ENCODE results near the gene MYO1B. TPM values are rescaled to one million over a fixed set of nuclear protein-coding genes. Genes with fewer than 3 reads are reported as not detected.

The MYO1B gene
- total RNA-seq, 1 experiment from 2014 or later = 106 TPM

GRCh38 chr2:191386938-191387536, 141.8 kb downstream of the MYO1B start:
- peak; percentile 50 to 83 for DNase-seq (ENCODE audit: low read depth in 1 of 2, low spot score in 2 of 2)
- Histone ChIP-seq H3K27me3 (replicated peaks) (no peaks in the 10 kb centered on the region), H3K36me3 (peaks cover 55% of the 10 kb centered on the region), H3K4me3 (no peak overlapping the region), H3K9me3 (replicated peaks) (no peaks in the 10 kb centered on the region), H3K4me1 (replicated peaks) (peaks cover 46% of the 10 kb centered on the region), H3K27ac (peak overlapping the region; percentile 75)

DNA sequence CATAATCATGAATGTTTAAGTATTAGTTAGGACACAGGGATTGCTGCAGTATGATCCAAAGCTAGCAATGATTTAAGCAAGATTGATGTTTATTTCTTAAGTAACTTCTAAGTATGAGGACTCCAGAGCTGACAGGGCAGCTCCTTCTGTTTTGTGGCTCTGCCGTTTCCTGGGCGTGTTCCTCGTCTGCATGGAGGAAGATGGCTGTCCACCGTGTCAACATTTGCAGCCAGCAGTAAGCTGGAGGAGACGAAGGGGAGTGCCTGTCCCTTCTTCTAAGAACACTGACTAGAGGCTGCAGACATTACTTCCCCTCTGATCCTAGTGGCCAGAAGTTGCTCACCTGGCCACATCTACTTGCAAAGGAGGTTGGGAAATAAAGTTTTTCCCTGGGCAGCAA, 144.1 kb downstream of the MYO1B start:
- DNase-seq (ENCODE audit: low read depth in 1 of 2, low spot score in 2 of 2) = no peak
- Histone ChIP-seq H3K4me1 (replicated peaks) (peaks cover 39% of the 10 kb centered on the region), H3K36me3 (peaks cover 70% of the 10 kb centered on the region), H3K9me3 (replicated peaks) (no peaks in the 10 kb centered on the region), H3K4me3 (no peak overlapping the region), H3K27me3 (replicated peaks) (no peaks in the 10 kb centered on the region), H3K27ac (no peak overlapping the region)

- no peak for DNase-seq (ENCODE audit: low read depth in 1 of 2, low spot score in 2 of 2)
- Histone ChIP-seq H3K4me1 (replicated peaks) (peaks cover 23% of the 10 kb centered on the region), H3K27ac (no peak overlapping the region), H3K9me3 (replicated peaks) (no peaks in the 10 kb centered on the region), H3K4me3 (no peak overlapping the region), H3K27me3 (replicated peaks) (no peaks in the 10 kb centered on the region), H3K36me3 (peaks cover 73% of the 10 kb centered on the region)
These were observed 146.0 kb downstream of the MYO1B start for GRCh38 chr2:191391171-191391570.

DNA sequence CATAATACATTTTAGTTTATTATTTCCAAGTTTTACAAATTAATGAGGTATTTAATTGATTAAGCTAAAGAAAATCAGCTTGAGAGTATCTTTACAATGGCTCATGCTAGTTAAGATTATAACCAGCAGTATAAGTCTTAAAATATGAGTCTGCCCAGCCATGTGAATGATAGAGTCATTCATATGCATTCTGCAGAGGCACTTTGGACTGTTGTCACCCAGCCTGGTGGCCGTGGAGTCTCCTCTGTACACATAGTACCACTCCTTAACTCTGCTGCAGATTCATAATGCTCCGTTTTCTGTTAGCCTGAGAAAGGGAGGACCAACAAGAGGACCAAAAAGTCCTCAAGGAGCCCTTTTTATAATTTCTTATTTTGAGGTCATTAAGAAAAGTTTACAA, 148.8 kb downstream of the MYO1B start:
- Histone ChIP-seq H3K4me1 (replicated peaks) (no peaks in the 10 kb centered on the region), H3K27me3 (replicated peaks) (no peaks in the 10 kb centered on the region), H3K4me3 (no peak overlapping the region), H3K27ac (no peak overlapping the region), H3K36me3 (peaks cover 71% of the 10 kb centered on the region), H3K9me3 (replicated peaks) (no peaks in the 10 kb centered on the region)
- no peak for DNase-seq (ENCODE audit: low read depth in 1 of 2, low spot score in 2 of 2)

GRCh38 chr2:191396794-191397193, 151.6 kb downstream of the MYO1B start:
- Histone ChIP-seq H3K4me1 (replicated peaks) (peaks cover 19% of the 10 kb centered on the region), H3K27me3 (replicated peaks) (no peaks in the 10 kb centered on the region), H3K36me3 (peaks cover 61% of the 10 kb centered on the region), H3K9me3 (replicated peaks) (no peaks in the 10 kb centered on the region), H3K27ac (no peak overlapping the region), H3K4me3 (no peak overlapping the region)
- DNase-seq (ENCODE audit: low read depth in 1 of 2, low spot score in 2 of 2) = no peak

- H3K9me3 ChIP-seq (replicated peaks) = no peaks in the 10 kb centered on the region
- H3K36me3 ChIP-seq = peaks cover 49% of the 10 kb centered on the region
- no peaks in the 10 kb centered on the region for H3K27me3 ChIP-seq (replicated peaks)
- H3K4me3 ChIP-seq = no peak overlapping the region
- H3K4me1 ChIP-seq (replicated peaks) = peaks cover 33% of the 10 kb centered on the region
- no peak for DNase-seq (ENCODE audit: low read depth in 1 of 2, low spot score in 2 of 2)
- no peak overlapping the region for H3K27ac ChIP-seq
These were observed 154.4 kb downstream of the MYO1B start for GRCh38 chr2:191399601-191400000.

DNA sequence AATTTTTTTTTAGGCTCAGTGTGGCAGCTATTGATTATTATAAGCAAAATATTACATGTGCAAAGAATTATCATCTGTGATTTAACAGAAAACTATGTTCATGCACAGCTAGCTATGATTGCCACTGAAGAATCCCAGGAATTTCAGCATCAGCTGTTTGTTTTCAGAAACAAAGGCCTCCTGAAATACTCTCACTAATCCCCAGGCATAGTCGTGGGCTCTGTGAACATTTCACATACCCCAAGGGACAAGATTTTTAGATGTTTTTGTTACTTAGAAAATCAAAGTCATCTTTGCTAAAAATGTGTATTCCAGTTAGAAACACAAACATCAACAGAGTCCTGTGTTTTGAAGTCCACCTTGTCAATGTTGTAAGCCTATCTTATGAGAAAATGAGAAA, 156.1 kb downstream of the MYO1B start:
- peak; percentile 51 to 70 for DNase-seq (ENCODE audit: low read depth in 1 of 2, low spot score in 2 of 2)
- no peaks in the 10 kb centered on the region for H3K9me3 ChIP-seq (replicated peaks)
- H3K27ac ChIP-seq = peak overlapping the region; percentile 79
- peaks cover 49% of the 10 kb centered on the region for H3K36me3 ChIP-seq
- H3K4me1 ChIP-seq (replicated peaks) = peaks cover 41% of the 10 kb centered on the region
- no peaks in the 10 kb centered on the region for H3K27me3 ChIP-seq (replicated peaks)
- H3K4me3 ChIP-seq = no peak overlapping the region

GRCh38 chr2:191402966-191403565, 157.9 kb downstream of the MYO1B start:
- Histone ChIP-seq H3K27ac (no peak overlapping the region), H3K36me3 (peaks cover 48% of the 10 kb centered on the region), H3K9me3 (replicated peaks) (no peaks in the 10 kb centered on the region), H3K27me3 (replicated peaks) (no peaks in the 10 kb centered on the region), H3K4me3 (no peak overlapping the region), H3K4me1 (replicated peaks) (peaks cover 41% of the 10 kb centered on the region)
- DNase-seq (ENCODE audit: low read depth in 1 of 2, low spot score in 2 of 2) = no peak

DNA sequence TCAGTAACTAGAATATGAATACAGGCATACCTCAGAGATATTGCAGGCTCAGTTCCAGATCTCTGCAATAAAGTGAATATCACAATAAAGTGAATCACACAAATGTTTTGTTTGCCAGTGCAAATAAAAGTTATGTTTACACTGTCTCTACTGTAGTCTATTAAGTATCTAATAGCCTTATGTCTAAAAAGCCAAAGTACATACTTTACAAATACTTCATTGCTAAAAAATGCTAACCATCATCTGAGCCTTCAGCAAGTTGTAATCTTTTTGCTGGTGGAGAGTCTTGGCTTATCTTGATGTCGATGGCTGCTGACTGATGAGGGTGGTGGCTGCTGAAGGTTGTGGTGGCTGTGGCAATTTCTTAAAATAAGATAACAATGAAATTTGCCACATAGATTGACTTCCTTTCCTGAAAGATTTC, 159.4 kb downstream of the MYO1B start:
- peaks cover 57% of the 10 kb centered on the region for H3K36me3 ChIP-seq
- no peak for DNase-seq (ENCODE audit: low read depth in 1 of 2, low spot score in 2 of 2)
- no peaks in the 10 kb centered on the region for H3K27me3 ChIP-seq (replicated peaks)
- peaks cover 41% of the 10 kb centered on the region for H3K4me1 ChIP-seq (replicated peaks)
- H3K27ac ChIP-seq = 0 out of 2 replicates have a peak overlapping the region, but pooled peaks have one; percentile 14
- no peaks in the 10 kb centered on the region for H3K9me3 ChIP-seq (replicated peaks)
- H3K4me3 ChIP-seq = no peak overlapping the region

DNA sequence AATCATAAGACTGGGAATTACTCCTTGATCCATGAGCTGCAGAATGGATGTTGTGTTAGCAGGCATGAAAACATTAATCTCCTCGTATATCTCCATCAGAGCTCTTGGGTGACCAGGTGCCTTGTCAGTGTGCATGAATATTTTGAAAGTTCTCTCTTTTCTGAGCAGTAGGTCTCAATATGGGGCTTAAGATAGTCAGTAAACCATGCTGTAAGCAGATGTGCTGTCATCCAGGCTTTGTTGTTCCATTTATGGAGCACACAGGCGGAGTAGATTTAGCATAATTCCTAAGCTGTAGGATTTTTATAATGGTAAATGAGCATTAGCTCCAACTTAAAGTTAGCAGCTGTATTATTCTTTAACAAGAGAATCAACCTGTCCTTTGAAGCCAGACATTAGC, 160.3 kb downstream of the MYO1B start:
- H3K4me1 ChIP-seq (replicated peaks) = peaks cover 43% of the 10 kb centered on the region
- no peaks in the 10 kb centered on the region for H3K27me3 ChIP-seq (replicated peaks)
- DNase-seq (ENCODE audit: low read depth in 1 of 2, low spot score in 2 of 2) = no peak
- H3K9me3 ChIP-seq (replicated peaks) = no peaks in the 10 kb centered on the region
- peaks cover 59% of the 10 kb centered on the region for H3K36me3 ChIP-seq
- no peak overlapping the region for H3K4me3 ChIP-seq
- H3K27ac ChIP-seq = no peak overlapping the region

DNA sequence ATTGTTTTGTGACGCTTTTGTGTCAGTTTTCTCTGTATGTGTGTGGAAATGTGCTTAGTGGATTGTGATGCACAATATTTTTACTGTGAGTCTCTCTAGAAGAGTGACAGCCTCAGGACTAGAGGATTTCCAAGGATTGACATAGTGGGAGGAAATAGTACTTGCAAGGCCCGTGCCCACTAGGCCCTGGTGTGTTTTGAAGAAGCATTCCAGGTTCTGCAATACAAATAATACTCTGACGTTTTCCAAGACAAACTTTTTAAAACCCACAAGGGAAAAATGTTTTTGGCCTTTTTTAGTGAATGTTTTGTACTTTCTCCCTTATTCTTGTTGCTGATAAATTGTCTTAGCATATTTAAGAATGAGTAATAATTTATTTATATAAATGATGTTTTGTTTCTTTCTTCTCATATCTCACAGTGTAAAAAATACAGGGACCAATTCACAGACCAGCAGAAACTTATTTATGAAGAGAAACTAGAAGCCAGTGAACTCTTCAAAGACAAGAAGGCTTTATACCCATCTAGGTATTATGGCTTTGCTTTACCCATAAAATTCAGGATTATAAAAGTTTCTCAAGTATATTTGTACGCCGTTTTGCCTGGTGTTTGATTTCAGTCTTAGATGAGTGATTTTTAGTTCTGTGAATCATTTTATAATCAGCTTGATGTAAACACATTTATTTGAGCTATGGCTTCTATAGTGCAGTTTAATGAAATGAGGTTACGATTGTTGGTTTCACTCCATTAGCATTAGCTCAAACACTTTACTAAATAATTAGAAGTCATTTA, 165.6 kb downstream of the MYO1B start:
- Histone ChIP-seq H3K36me3 (peaks cover 79% of the 10 kb centered on the region), H3K27me3 (replicated peaks) (no peaks in the 10 kb centered on the region), H3K4me1 (replicated peaks) (peaks cover 15% of the 10 kb centered on the region), H3K4me3 (no peak overlapping the region), H3K9me3 (replicated peaks) (no peaks in the 10 kb centered on the region), H3K27ac (peak overlapping the region; percentile 7)
- no peak for DNase-seq (ENCODE audit: low read depth in 1 of 2, low spot score in 2 of 2)

- H3K9me3 ChIP-seq (replicated peaks) = no peaks in the 10 kb centered on the region
- no peak for DNase-seq (ENCODE audit: low read depth in 1 of 2, low spot score in 2 of 2)
- no peak overlapping the region for H3K27ac ChIP-seq
- H3K4me3 ChIP-seq = no peak overlapping the region
- no peaks in the 10 kb centered on the region for H3K27me3 ChIP-seq (replicated peaks)
- H3K4me1 ChIP-seq (replicated peaks) = peaks cover 15% of the 10 kb centered on the region
- H3K36me3 ChIP-seq = peaks cover 81% of the 10 kb centered on the region
These were observed 166.3 kb downstream of the MYO1B start for GRCh38 chr2:191411472-191411871.

DNA sequence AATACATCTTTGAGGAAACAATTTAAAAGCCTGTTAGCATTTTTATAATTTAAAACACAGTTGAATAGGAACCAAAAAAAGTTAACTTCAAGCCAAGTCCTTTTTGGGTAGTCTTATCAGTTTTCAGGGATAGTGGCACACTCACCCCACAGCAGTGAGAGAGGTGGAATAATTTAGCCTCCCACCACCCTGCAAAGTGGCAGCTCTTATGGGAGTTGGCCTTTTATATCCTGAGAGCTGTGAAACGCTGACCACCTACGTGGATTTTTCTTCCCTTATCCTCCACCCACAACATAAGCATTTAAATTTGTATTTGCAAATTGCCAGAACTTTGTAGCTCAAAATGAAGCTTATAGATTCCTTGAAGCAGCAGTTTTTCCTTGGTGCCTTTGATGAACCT, 167.1 kb downstream of the MYO1B start:
- Histone ChIP-seq H3K9me3 (replicated peaks) (no peaks in the 10 kb centered on the region), H3K4me3 (no peak overlapping the region), H3K27me3 (replicated peaks) (no peaks in the 10 kb centered on the region), H3K36me3 (peaks cover 82% of the 10 kb centered on the region), H3K4me1 (replicated peaks) (peaks cover 15% of the 10 kb centered on the region), H3K27ac (no peak overlapping the region)
- DNase-seq (ENCODE audit: low read depth in 1 of 2, low spot score in 2 of 2) = no peak

- Histone ChIP-seq H3K4me1 (replicated peaks) (peaks cover 10% of the 10 kb centered on the region), H3K4me3 (no peak overlapping the region), H3K36me3 (peaks cover 70% of the 10 kb centered on the region), H3K9me3 (replicated peaks) (no peaks in the 10 kb centered on the region), H3K27ac (no peak overlapping the region), H3K27me3 (replicated peaks) (no peaks in the 10 kb centered on the region)
- no peak for DNase-seq (ENCODE audit: low read depth in 1 of 2, low spot score in 2 of 2)
These were observed 169.9 kb downstream of the MYO1B start for GRCh38 chr2:191415101-191415500.
